ENCODE data around the gene PANX2. TPM values are rescaled to one million over a fixed set of nuclear protein-coding genes. Genes with fewer than 3 reads are reported as not detected.

PANX2 gene
- total and polyA plus RNA-seq, 2 experiments from 2014 or later, result 2.8 to 5.1 TPM

GRCh38 chr22:50178471-50178864 is 7.9 kb downstream of the PANX2 start (continued):
- no peak for TF ChIP-seq REST (IDR thresholded peaks at IDR 0.05; ENCODE audit: unreplicated experiment)
- no peak for TF ChIP-seq STAT1 (IDR thresholded peaks at IDR 0.05; ENCODE audit: unreplicated experiment)
- TF ChIP-seq EZH2phosphoT487 (IDR thresholded peaks at IDR 0.05; ENCODE audit: unreplicated experiment), result no peak
- TF ChIP-seq ETS1 (IDR thresholded peaks at IDR 0.05), result no peak
- no peak for TF ChIP-seq EZH2 (IDR thresholded peaks at IDR 0.05; ENCODE audit: low read depth, unreplicated experiment)
- TF ChIP-seq CTCF (conservative IDR thresholded peaks at IDR 0.05; ENCODE audit: low read depth in 2 of 2), result no peak
- TF ChIP-seq ZNF331 (CRISPR knock-in tag; IDR thresholded peaks at IDR 0.05; ENCODE audit: low read depth), result no peak

GRCh38 chr22:50178871-50179869 is 8.6 kb downstream of the PANX2 start:
- Histone ChIP-seq H3K27ac (ENCODE audit: low read depth) (no peak overlapping the region), H4K20me1 (replicated peaks; ENCODE audit: insufficient read depth) (no peaks in the 10 kb centered on the region), H3K36me3 (ENCODE audit: insufficient read depth) (no peaks in the 10 kb centered on the region), H3F3A (replicated peaks; ENCODE audit: low read depth) (no peaks in the 10 kb centered on the region), H3K4me1 (ENCODE audit: insufficient read depth) (peaks cover 5% of the 10 kb centered on the region), H3K79me2 (replicated peaks; ENCODE audit: insufficient read depth) (no peaks in the 10 kb centered on the region), H3K4me2 (no peak overlapping the region), H2AFZ (no peak overlapping the region), H3K9me2 (ENCODE audit: insufficient read depth) (no peaks in the 10 kb centered on the region), H3K27me3 (ENCODE audit: insufficient read depth) (0 out of 2 replicates have a peak, but pooled peaks cover 5% of the 10 kb centered on the region), H3K4me3 (no peak overlapping the region)
- no peak overlapping the region; the same call in 2 of the 3 replicates for H3K4me3 Mint-ChIP-seq
- peaks cover 4% of the 10 kb centered on the region; the same call in 1 of the 3 replicates for H3K36me3 Mint-ChIP-seq (ENCODE audit: low read depth)
- H3K27ac Mint-ChIP-seq, result no peak overlapping the region
- no peaks in the 10 kb centered on the region for H3K9me3 Mint-ChIP-seq
- ATAC-seq (no peak), DNase-seq (ENCODE audit: low spot score) (no peak)
- H3K27me3 Mint-ChIP-seq (ENCODE audit: insufficient read depth, low read depth, poor library complexity), result peaks cover 17% of the 10 kb centered on the region
- peaks cover 5% of the 10 kb centered on the region for H3K4me1 Mint-ChIP-seq
- TF ChIP-seq REST (IDR thresholded peaks at IDR 0.05; ENCODE audit: unreplicated experiment) (no peak), STAT1 (IDR thresholded peaks at IDR 0.05; ENCODE audit: unreplicated experiment) (no peak), ETS1 (IDR thresholded peaks at IDR 0.05) (no peak), ZNF114 (CRISPR knock-in tag; IDR thresholded peaks at IDR 0.05) (no peak), CTCF (conservative IDR thresholded peaks at IDR 0.05; ENCODE audit: low read depth in 2 of 2) (no peak)
